Stimulated activated CD4-positive, alpha-beta T cell treated with anti-CD3 and anti-CD28 coated beads, Interleukin-12 subunit alpha, Interleukin-12 subunit beta, amount 100 ng/mL, for 4 hours (primary cell): ENCODE results near the gene DPH1.
"Not testable (repeated sequence)": the region's sequence is repeated elsewhere in the genome, so short reads cannot be mapped to it uniquely, and the experiment has no call there.

Experiments used
- DNase-seq: peaks from one replicate; pipeline ENCODE4 v3.0.0-alpha.2; 2020

The DPH1 gene

GRCh38 chr17:2029911-2030778, at the start of gene DPH1:
DPH1 (plus strand) TSS chr17:2030153; CDS start chr17:2030170, 17 bp downstream.
- DNase-seq: peak; percentile 84

- no peak for DNase-seq
Measured at GRCh38 chr17:1980665-1981250, 49.2 kb upstream of the DPH1 start.

- DNase-seq: not testable (repeated sequence)
Measured at GRCh38 chr17:1982793-1983366, 47.1 kb upstream of the DPH1 start.

GRCh38 chr17:1985093-1985492, 44.9 kb upstream of the DPH1 start:
- no peak for DNase-seq

GRCh38 chr17:1985686-1986085, 44.3 kb upstream of the DPH1 start:
- no peak for DNase-seq

GRCh38 chr17:1986783-1987451, 43.0 kb upstream of the DPH1 start:
- DNase-seq: no peak

GRCh38 chr17:1989135-1989534, 40.8 kb upstream of the DPH1 start:
- DNase-seq: no peak

GRCh38 chr17:1992541-1992940, 37.4 kb upstream of the DPH1 start:
- no peak for DNase-seq

GRCh38 chr17:1994707-1995106, 35.2 kb upstream of the DPH1 start:
- no peak for DNase-seq

GRCh38 chr17:1995321-1995892, 34.5 kb upstream of the DPH1 start:
- DNase-seq: no peak

GRCh38 chr17:1995907-1996799, 33.8 kb upstream of the DPH1 start:
- no peak for DNase-seq

- DNase-seq: no peak
Measured at GRCh38 chr17:1996800-1997288, 33.1 kb upstream of the DPH1 start.

- no peak for DNase-seq
Measured at GRCh38 chr17:1997289-1997926, 32.5 kb upstream of the DPH1 start.

GRCh38 chr17:1997927-1998742, 31.8 kb upstream of the DPH1 start:
- DNase-seq: no peak

GRCh38 chr17:1999557-2000251, 30.2 kb upstream of the DPH1 start:
- DNase-seq: no peak

- no peak for DNase-seq
Measured at GRCh38 chr17:2002767-2003329, 27.1 kb upstream of the DPH1 start.

GRCh38 chr17:2003525-2003924, 26.4 kb upstream of the DPH1 start:
- DNase-seq: no peak

- DNase-seq: no peak
Measured at GRCh38 chr17:2004435-2004952, 25.5 kb upstream of the DPH1 start.
